GM21447 (cell line): Measurements from ENCODE around the gene AFAP1L2.

Experiments used
- ATAC-seq: cut with Tn5 transposase; IDR thresholded peaks from one replicate; pipeline ENCODE4 v1.9.1; 2021; ENCODE audit not compliant: unreplicated experiment

The AFAP1L2 gene

GRCh38 chr10:114412907-114413797, 8.8 kb upstream of the AFAP1L2 start:
- ATAC-seq: no peak

- ATAC-seq: no peak
Measured at GRCh38 chr10:114408968-114409444, 4.7 kb upstream of the AFAP1L2 start.

GRCh38 chr10:114408112-114408967, 4.0 kb upstream of the AFAP1L2 start:
- ATAC-seq: no peak

GRCh38 chr10:114406455-114406854, 2.2 kb upstream of the AFAP1L2 start:
- ATAC-seq: no peak

- ATAC-seq: no peak
Measured at GRCh38 chr10:114405011-114405350, 679 bp upstream of the AFAP1L2 start.

GRCh38 chr10:114403541-114404161, 651 bp downstream of the AFAP1L2 start:
- no peak for ATAC-seq

- no peak for ATAC-seq
Measured at GRCh38 chr10:114402871-114403540, 1.3 kb downstream of the AFAP1L2 start.

- ATAC-seq: no peak
Measured at GRCh38 chr10:114402233-114402632, 2.1 kb downstream of the AFAP1L2 start.

GRCh38 chr10:114401195-114401791, 3.0 kb downstream of the AFAP1L2 start:
- no peak for ATAC-seq

- no peak for ATAC-seq
Measured at GRCh38 chr10:114400091-114400490, 4.2 kb downstream of the AFAP1L2 start.

GRCh38 chr10:114399576-114399975, 4.7 kb downstream of the AFAP1L2 start:
- ATAC-seq: no peak

GRCh38 chr10:114398587-114399331, 5.5 kb downstream of the AFAP1L2 start:
- ATAC-seq: no peak

- no peak for ATAC-seq
Measured at GRCh38 chr10:114397651-114398145, 6.6 kb downstream of the AFAP1L2 start.

GRCh38 chr10:114396464-114396863, 7.8 kb downstream of the AFAP1L2 start:
- no peak for ATAC-seq

GRCh38 chr10:114395366-114396022, 8.8 kb downstream of the AFAP1L2 start:
- ATAC-seq: no peak

GRCh38 chr10:114394531-114394930, 9.8 kb downstream of the AFAP1L2 start:
- no peak for ATAC-seq

- no peak for ATAC-seq
Measured at GRCh38 chr10:114393886-114394285, 10.4 kb downstream of the AFAP1L2 start.

- no peak for ATAC-seq
Measured at GRCh38 chr10:114393482-114393881, 10.8 kb downstream of the AFAP1L2 start.
